ENCODE results near the gene TTC23. TPM values are rescaled to one million over a fixed set of nuclear protein-coding genes. Genes with fewer than 3 reads are reported as not detected.

Gene TTC23
- total RNA-seq, result 10 to 100 TPM; 14.1 to 19.3 TPM

- peak within 1 kb of the TSS; percentile 54 to 99 for H3K9ac ChIP-seq (ENCODE audit: low read depth in 2 of 2, low read length in 2 of 2)
- DNase-seq, result peak; percentile 72
- H3K27me3 ChIP-seq, result no peaks in the 10 kb centered on the region
- peak within 1 kb of the TSS; percentile 75 for H3K4me3 ChIP-seq
- no peaks in the 10 kb centered on the region for H3K4me1 ChIP-seq
- TF ChIP-seq CTCF (IDR thresholded peaks at IDR 0.05), result no peak
- intact Hi-C loops (cut with DNase I), result no loop called here
- no peaks in the 10 kb centered on the region for H3K36me3 ChIP-seq
- H3K9me3 ChIP-seq, result no peaks in the 10 kb centered on the region
- H3K27ac ChIP-seq, result peak within 1 kb of the TSS; percentile 96
These were observed at the start of gene TTC23 for GRCh38 chr15:99249270-99249841. Gene TTC23, minus strand, starts transcription at chr15:99249581. Its CDS starts 20,869 bp downstream, at chr15:99228712.

GRCh38 chr15:99296386-99296785, 47.0 kb upstream of the TTC23 start:
- intact Hi-C loops (cut with DNase I), result no loop called here
- TF ChIP-seq CTCF (IDR thresholded peaks at IDR 0.05), result no peak
- Histone ChIP-seq H3K4me3 (no peak overlapping the region), H3K36me3 (no peaks in the 10 kb centered on the region), H3K4me1 (no peaks in the 10 kb centered on the region), H3K9me3 (no peaks in the 10 kb centered on the region), H3K27me3 (no peaks in the 10 kb centered on the region), H3K27ac (no peak overlapping the region), H3K9ac (ENCODE audit: low read depth in 2 of 2, low read length in 2 of 2) (no peak overlapping the region)
- no peak for DNase-seq

GRCh38 chr15:99295840-99296239, 46.5 kb upstream of the TTC23 start:
- no peaks in the 10 kb centered on the region for H3K36me3 ChIP-seq
- no peaks in the 10 kb centered on the region for H3K4me1 ChIP-seq
- no peak for DNase-seq
- no peak overlapping the region for H3K4me3 ChIP-seq
- H3K27me3 ChIP-seq, result no peaks in the 10 kb centered on the region
- intact Hi-C loops (cut with DNase I), result no loop called here
- H3K9me3 ChIP-seq, result no peaks in the 10 kb centered on the region
- H3K27ac ChIP-seq, result no peak overlapping the region
- no peak for TF ChIP-seq CTCF (IDR thresholded peaks at IDR 0.05)
- H3K9ac ChIP-seq (ENCODE audit: low read depth in 2 of 2, low read length in 2 of 2), result no peak overlapping the region

GRCh38 chr15:99291643-99292042, 42.3 kb upstream of the TTC23 start:
- intact Hi-C loops (cut with DNase I), result no loop called here
- no peak for DNase-seq
- TF ChIP-seq CTCF (IDR thresholded peaks at IDR 0.05), result no peak

GRCh38 chr15:99283717-99284116, 34.3 kb upstream of the TTC23 start:
- Histone ChIP-seq H3K9me3 (no peaks in the 10 kb centered on the region), H3K27me3 (no peaks in the 10 kb centered on the region), H3K27ac (no peak overlapping the region), H3K36me3 (no peaks in the 10 kb centered on the region), H3K9ac (ENCODE audit: low read depth in 2 of 2, low read length in 2 of 2) (no peak overlapping the region), H3K4me3 (no peak overlapping the region), H3K4me1 (no peaks in the 10 kb centered on the region)
- intact Hi-C loops (cut with DNase I), result no loop called here
- no peak for DNase-seq
- TF ChIP-seq CTCF (IDR thresholded peaks at IDR 0.05), result no peak

More at GRCh38 chr15:99291643-99292042, 42.3 kb upstream of the TTC23 start:
- no peak overlapping the region for H3K9ac ChIP-seq (ENCODE audit: low read depth in 2 of 2, low read length in 2 of 2)
- no peaks in the 10 kb centered on the region for H3K27me3 ChIP-seq
- H3K9me3 ChIP-seq, result no peaks in the 10 kb centered on the region
- H3K27ac ChIP-seq, result no peak overlapping the region
- no peak overlapping the region for H3K4me3 ChIP-seq
- no peaks in the 10 kb centered on the region for H3K36me3 ChIP-seq
- H3K4me1 ChIP-seq, result no peaks in the 10 kb centered on the region

Data from colonic mucosa (tissue), 4 donors.